ENCODE measurements around the gene NXPH1. TPM values are rescaled to one million over a fixed set of nuclear protein-coding genes. Genes with fewer than 3 reads are reported as not detected.

NXPH1 gene
- total and polyA plus RNA-seq, 9 donors, result 0.05 to 0.12 TPM; not detected in 7

DNA sequence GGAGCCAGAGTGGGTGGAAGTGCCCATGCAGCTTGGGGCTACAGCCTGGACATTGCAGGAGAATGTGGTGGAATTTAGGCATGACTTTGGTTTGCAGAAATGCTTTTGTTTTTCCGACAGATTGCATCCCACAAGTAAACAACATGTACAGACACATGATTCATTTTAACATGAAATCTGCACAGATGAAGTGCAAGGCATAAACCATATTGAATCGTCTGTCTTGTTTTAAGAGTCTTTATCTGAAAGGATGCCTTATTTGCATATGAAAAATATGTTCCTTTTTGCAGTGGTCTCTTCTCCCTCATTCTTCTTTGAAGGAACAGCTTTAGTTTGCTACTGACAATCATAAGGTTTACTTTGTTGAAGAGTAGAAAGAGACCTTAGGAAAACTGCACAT, 94.9 kb downstream of the NXPH1 start:
- Histone ChIP-seq H3K9me3 (no peaks in the 10 kb centered on the region), H3K27me3 (no peaks in the 10 kb centered on the region), H3K27ac (no peak overlapping the region), H3K4me1 (ENCODE audit: insufficient read depth) (no peaks in the 10 kb centered on the region), H3K36me3 (no peaks in the 10 kb centered on the region), H3K4me3 (no peak overlapping the region)
- no peak for DNase-seq
- intact Hi-C loops (cut with DNase I), result no loop called here
- no peak for TF ChIP-seq CTCF (IDR thresholded peaks at IDR 0.05)
- TF ChIP-seq POLR2A (IDR thresholded peaks at IDR 0.05), result no peak
- no peak for TF ChIP-seq EP300 (IDR thresholded peaks at IDR 0.05)
- 23 to 43% (median 31%) methylated on average over 2 of the region's 2 CpGs for WGBS, 3 donors

GRCh38 chr7:8531991-8532515, 98.6 kb downstream of the NXPH1 start:
- Histone ChIP-seq H3K27me3 (no peaks in the 10 kb centered on the region), H3K9me3 (no peaks in the 10 kb centered on the region), H3K4me1 (ENCODE audit: insufficient read depth) (no peaks in the 10 kb centered on the region), H3K27ac (no peak overlapping the region), H3K4me3 (no peak overlapping the region), H3K36me3 (no peaks in the 10 kb centered on the region)
- no peak for DNase-seq
- intact Hi-C loops (cut with DNase I), result no loop called here
- no peak for TF ChIP-seq EP300 (IDR thresholded peaks at IDR 0.05)
- no peak for TF ChIP-seq CTCF (IDR thresholded peaks at IDR 0.05)
- 82 to 88% (median 87%) methylated on average over 2 of the region's 2 CpGs for WGBS, 3 donors

DNA sequence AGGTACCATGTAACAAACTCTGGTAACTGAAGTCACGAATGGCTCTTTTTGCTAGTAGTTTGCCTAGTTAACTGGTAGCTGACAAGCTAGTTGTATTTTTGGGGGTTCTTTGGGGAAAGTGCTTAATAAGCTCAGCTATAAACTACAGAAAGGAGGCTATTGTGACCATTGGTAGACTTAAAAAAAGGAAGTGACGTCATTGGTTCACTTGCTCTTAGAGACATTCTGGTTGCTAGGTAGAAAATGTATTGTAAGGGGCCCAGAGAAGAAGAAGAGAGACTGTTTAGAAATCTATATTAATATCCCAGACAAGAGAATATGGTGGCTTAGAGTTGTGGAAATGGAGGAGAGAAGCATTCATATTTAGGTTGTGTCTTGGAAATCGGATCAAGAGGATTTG, 103.0 kb downstream of the NXPH1 start:
- Histone ChIP-seq H3K27me3 (no peaks in the 10 kb centered on the region), H3K4me1 (ENCODE audit: insufficient read depth) (no peaks in the 10 kb centered on the region), H3K27ac (no peak overlapping the region), H3K9me3 (no peaks in the 10 kb centered on the region), H3K36me3 (no peaks in the 10 kb centered on the region), H3K4me3 (no peak overlapping the region)
- WGBS, 3 donors, result 78 to 85% (median 83%) methylated on average over 3 of the region's 3 CpGs
- intact Hi-C loops (cut with DNase I), result no loop called here
- TF ChIP-seq POLR2A (IDR thresholded peaks at IDR 0.05), result no peak
- TF ChIP-seq EP300 (IDR thresholded peaks at IDR 0.05), result no peak
- no peak for TF ChIP-seq CTCF (IDR thresholded peaks at IDR 0.05)
- no peak for DNase-seq

- no peak overlapping the region for H3K4me3 ChIP-seq
- DNase-seq, result no peak
- H3K9me3 ChIP-seq, result no peaks in the 10 kb centered on the region
- 59 to 71% (median 70%) methylated on average over 3 of the region's 3 CpGs for WGBS, 3 donors
- intact Hi-C loops (cut with DNase I), result no loop called here
- H3K36me3 ChIP-seq, result no peaks in the 10 kb centered on the region
- H3K27me3 ChIP-seq, result no peaks in the 10 kb centered on the region
- no peaks in the 10 kb centered on the region for H3K4me1 ChIP-seq (ENCODE audit: insufficient read depth)
- H3K27ac ChIP-seq, result no peak overlapping the region
- TF ChIP-seq CTCF (IDR thresholded peaks at IDR 0.05) (no peak), EP300 (IDR thresholded peaks at IDR 0.05) (no peak), POLR2A (IDR thresholded peaks at IDR 0.05) (no peak)
Observed at GRCh38 chr7:8549046-8549445, 115.6 kb downstream of the NXPH1 start.

Data from ovary (tissue), 9 donors.